ENCODE data around the gene DGCR6L.
"Not testable (repeated sequence)": the region's sequence is repeated elsewhere in the genome, so short reads cannot be mapped to it uniquely, and the experiment has no call there.

Gene DGCR6L

GRCh38 chr22:20319745-20320658 lies at the start of gene DGCR6L:
DGCR6L (minus strand) TSS chr22:20320060; CDS start chr22:20319988, 72 bp downstream.
- DNase-seq, result peak; percentile 94 to 97

DNA sequence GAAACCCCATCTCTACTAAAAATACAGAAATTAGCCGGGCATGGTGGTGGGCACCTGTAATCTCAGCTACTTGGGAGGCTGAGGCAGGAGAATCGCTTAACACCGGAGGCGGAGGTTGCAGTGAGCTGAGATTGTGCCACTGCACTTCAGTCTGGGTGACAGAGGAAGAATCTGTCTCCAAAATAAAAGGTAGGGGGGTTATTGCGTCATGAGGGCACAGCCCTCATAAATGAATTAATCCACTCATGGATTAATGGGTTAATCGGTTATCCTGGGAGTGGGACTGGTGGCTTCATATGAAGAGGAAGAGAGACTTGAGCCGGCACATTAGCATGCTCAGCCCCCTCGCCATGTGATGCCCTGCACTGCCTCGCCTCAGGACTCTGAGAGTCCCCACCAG lies 49.0 kb upstream of the DGCR6L start:
- DNase-seq, result not testable (repeated sequence)

GRCh38 chr22:20366841-20367240 lies 47.0 kb upstream of the DGCR6L start:
- DNase-seq, result not testable (repeated sequence)

GRCh38 chr22:20364335-20365260 lies 44.7 kb upstream of the DGCR6L start:
- not testable (repeated sequence) for DNase-seq

DNA sequence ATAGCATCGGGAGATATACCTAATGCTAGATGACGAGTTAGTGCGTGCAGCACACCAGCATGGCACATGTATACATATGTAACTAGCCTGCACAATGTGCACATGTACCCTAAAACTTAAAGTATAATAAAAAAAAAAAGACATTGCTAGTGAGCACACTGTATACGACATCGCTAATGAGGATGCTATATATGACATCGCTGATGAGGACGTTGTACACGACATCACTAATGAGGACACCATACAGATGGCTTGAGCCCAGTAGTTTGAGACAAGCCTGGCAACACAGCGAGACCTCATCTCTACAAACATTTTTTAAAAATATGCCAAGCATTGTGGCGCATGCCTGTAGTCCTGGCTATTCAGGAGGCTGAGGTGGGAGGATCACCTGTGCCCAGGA lies 42.5 kb upstream of the DGCR6L start:
- DNase-seq, result not testable (repeated sequence)

DNA sequence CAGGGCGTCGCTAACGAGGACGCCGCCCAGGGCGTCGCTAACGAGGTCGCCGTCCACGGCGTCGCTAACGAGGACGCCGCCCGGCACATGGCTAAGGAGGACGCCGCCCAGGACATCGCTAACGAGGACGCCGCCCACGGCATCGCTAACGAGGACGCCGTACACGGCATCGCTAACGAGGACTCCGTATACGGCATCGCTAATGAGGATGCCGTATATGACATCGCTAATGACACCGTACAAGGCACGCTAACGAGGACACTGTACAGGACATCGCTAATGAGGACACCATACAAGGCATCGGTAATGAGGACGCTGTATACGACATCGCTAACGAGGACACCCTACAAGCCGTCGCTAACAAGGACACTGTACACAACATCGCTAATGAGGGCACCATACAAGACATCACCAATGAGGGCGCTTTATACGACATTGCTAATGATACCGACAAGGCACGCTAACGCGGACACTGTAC lies 41.9 kb upstream of the DGCR6L start:
- not testable (repeated sequence) for DNase-seq

DNA sequence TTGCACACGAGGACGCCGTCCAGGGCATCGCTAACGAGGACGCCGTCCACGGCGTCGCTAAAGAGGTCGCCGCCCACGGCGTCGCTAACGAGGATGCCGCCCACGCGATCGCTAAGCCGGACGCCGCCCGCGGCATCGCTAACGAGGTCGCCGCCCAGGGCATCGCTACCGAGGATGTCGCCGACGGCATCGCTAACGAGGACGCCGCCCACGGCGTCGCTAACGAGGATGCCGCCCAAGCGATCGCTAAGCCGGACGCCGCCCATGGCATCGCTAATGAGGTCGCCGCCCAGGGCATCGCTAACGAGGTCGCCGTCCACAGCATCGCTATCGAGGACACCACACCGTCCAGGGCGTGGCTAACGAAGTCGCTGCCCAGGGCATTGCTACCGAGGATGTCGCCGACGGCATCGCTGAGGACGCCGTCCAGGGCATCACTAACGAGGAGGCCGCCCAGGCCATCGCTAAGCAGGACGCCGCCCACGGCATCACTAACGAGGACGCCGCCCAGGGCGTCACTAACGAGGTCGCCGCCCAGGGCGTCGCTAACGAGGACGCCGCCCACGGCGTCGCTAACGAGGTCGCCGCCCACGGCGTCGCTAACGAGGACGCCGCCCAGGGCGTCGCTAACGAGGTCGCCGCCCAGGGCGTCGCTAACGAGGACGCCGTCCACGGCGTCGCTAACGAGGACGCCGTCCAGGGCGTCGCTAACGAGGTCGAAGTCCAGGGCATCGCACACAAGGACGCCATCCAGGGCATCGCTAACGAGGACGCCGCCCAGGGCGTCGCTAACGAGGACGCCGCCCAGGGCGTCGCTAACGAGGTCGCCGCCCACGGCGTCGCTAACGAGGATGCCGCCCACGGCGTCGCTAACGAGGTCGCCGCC lies 41.2 kb upstream of the DGCR6L start:
- not testable (repeated sequence) for DNase-seq

GRCh38 chr22:20360261-20360660 lies 40.4 kb upstream of the DGCR6L start:
- not testable (repeated sequence) for DNase-seq

GRCh38 chr22:20358503-20359239 lies 38.8 kb upstream of the DGCR6L start:
- not testable (repeated sequence) for DNase-seq

DNA sequence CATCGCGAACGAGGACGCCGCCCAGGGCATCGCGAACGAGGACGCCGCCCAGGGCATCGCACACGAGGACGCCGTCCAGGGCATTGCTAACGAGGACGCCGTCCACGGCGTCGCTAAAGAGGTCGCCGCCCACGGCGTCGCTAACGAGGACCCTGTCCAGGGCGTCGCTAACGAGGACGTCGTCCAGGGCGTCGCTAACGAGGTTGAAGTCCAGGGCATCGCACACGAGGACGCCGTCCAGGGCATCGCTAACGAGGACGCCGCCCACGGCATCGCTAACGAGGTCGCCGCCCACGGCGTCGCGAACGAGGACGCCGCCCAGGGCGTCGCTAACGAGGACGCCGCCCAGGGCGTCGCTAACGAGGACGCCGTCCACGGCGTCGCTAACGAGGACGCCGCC lies 38.1 kb upstream of the DGCR6L start:
- not testable (repeated sequence) for DNase-seq

GRCh38 chr22:20356906-20357305 lies 37.0 kb upstream of the DGCR6L start:
- not testable (repeated sequence) for DNase-seq

- DNase-seq, result not testable (repeated sequence)
Observed at GRCh38 chr22:20355939-20356636, 36.2 kb upstream of the DGCR6L start.

DNA sequence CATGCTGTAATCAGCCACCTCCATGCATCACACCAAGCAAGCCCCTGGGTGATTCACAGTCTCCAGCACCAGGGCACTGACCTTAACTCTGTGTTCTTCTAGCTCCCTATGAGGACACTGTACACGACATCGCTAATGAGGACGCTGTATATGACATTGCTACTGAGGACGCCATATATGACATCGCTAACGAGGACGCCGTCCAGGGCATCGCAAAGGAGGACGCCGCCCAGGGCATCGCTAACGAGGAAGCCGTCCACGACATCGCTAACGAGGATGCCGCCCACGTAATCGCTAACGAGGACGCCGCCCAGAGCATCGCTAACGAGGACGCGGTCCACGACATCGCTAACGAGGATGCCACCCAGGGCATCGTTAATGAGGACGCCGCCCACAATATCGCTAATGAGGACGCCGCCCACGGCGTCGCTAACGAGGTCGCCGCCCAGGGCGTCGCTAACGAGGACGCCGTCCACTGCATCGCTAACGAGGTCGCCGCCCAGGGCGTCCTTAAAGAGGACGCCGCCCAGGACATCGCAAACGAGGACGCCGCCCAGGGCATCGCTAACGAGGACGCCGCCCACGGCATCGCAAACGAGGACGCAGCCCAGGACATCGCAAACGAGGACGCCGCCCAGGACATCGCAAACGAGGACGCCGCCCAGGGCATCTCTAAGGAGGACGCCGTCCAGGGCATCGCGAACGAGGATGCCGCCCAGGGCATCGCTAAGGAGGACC lies 34.5 kb upstream of the DGCR6L start:
- DNase-seq, result no peak

GRCh38 chr22:20352536-20352935 lies 32.7 kb upstream of the DGCR6L start:
- not testable (repeated sequence) for DNase-seq

DNA sequence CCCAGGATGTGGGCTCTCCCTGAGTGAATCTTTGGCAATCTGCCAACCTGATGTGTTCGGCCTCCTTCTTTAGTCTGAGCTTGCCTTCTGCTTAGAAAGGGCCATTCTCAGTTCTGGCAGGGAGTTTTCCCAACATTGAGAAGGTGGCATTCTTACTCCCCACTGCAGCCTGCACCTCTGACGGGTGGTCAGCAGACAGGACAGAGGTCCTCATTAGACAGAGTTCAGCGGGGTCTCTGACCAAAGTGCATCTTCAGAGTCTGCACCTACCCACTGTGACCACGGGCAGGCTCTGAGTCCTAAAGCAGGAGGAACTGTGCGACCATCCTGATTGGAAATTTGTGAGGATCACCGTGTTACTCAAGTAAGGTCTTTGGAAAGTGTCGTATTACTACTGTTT lies 26.7 kb upstream of the DGCR6L start:
- DNase-seq, result not testable (repeated sequence)

- not testable (repeated sequence) for DNase-seq
Observed at GRCh38 chr22:20338291-20338690, 18.4 kb upstream of the DGCR6L start.

GRCh38 chr22:20337807-20338206 lies 17.9 kb upstream of the DGCR6L start:
- DNase-seq, result not testable (repeated sequence)

DNA sequence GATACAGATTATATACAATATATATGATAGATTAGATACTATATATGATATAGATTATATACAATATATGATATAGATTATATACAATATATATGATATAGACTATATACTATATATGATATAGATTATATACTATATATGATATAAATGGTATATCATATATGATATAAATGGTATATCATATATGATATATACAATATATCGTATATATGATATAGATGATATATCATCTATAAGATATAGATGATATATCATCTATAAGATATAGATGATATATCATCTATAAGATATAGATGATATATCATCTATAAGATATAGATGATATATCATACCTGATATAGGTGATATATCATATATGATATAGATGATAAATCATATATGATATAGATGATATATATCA lies 16.7 kb upstream of the DGCR6L start:
- not testable (repeated sequence) for DNase-seq

- DNase-seq, result peak in 1 of 2 donors; percentile 50
Observed at GRCh38 chr22:20328569-20328930, 8.7 kb upstream of the DGCR6L start.

DNA sequence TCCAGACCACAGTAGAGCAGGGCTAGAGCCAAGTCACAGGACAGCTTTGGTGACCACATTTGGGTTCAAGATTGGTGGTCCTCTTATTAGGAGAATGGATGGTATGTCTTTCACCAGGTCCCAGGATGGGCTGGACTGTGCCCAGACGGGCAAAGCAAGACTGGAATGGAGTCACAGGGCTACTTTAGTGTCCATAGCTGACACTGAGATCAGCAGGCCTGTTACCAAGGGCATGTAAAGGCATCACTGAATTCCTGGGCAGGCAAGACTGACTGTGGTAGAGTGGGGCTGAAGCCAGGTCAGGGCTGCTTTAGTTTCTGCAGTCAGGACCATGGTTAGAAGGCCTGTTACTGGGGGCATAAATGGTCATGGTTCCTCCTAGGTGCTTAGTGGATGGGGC lies 6.1 kb upstream of the DGCR6L start:
- not testable (repeated sequence) for DNase-seq

Data from CD4-positive, alpha-beta T cell treated with Interferon alpha-2 for 1 hour (primary cell).